HG03469 (cell line): Measurements from ENCODE around the gene SEC63.
"Not testable (repeated sequence)": the region's sequence is repeated elsewhere in the genome, so short reads cannot be mapped to it uniquely, and the experiment has no call there.

Experiments used
- ATAC-seq: cut with Tn5 transposase; IDR thresholded peaks from one replicate; pipeline ENCODE4 v1.9.1; 2021; ENCODE audit warnings: mild to moderate bottlenecking, moderate library complexity, moderate number of reproducible peaks; ENCODE audit not compliant: unreplicated experiment

Gene SEC63, protein sequence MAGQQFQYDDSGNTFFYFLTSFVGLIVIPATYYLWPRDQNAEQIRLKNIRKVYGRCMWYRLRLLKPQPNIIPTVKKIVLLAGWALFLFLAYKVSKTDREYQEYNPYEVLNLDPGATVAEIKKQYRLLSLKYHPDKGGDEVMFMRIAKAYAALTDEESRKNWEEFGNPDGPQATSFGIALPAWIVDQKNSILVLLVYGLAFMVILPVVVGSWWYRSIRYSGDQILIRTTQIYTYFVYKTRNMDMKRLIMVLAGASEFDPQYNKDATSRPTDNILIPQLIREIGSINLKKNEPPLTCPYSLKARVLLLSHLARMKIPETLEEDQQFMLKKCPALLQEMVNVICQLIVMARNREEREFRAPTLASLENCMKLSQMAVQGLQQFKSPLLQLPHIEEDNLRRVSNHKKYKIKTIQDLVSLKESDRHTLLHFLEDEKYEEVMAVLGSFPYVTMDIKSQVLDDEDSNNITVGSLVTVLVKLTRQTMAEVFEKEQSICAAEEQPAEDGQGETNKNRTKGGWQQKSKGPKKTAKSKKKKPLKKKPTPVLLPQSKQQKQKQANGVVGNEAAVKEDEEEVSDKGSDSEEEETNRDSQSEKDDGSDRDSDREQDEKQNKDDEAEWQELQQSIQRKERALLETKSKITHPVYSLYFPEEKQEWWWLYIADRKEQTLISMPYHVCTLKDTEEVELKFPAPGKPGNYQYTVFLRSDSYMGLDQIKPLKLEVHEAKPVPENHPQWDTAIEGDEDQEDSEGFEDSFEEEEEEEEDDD

DNA sequence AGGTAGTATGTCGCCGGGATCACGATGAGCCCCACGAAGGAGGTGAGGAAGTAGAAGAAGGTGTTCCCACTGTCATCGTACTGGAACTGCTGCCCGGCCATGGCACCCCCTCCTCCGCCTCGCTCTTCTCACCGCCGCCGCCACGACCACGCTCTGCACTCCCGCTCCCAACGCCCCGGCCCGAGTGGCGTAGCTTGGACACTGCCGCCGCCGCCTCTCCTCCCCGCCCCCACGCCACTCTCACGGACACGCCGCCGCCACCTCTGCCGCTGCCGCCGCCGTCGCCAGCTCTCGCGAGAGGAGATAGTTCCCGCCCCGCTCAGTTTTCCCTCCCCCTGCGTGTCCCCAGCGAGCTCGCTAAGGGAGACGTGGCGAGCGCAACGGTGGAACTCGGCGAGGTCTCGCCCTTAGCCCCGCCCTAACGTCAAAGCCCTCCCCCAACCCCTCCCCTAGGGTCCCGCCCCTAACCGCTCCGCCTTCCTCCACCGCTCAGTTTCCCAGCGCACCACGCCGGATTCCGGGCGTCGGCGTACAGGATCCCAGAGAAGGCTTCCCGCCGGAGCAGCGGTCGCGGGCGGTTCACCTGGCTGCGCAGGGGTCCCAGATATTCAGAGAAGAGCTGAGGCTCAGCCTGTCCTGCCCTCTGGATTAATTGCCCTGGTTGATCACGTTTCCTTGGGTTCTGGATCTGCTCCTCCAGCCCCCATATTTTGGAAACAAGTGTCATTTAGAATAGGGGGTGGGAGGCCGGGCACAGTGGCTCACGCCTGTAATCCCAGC lies at the start of gene SEC63:
TSS of gene SEC63 (minus strand) at position 300 of the 780 bp plus-strand sequence. CDS start at position 101, 199 bp downstream.
- ATAC-seq = peak; percentile 88

DNA sequence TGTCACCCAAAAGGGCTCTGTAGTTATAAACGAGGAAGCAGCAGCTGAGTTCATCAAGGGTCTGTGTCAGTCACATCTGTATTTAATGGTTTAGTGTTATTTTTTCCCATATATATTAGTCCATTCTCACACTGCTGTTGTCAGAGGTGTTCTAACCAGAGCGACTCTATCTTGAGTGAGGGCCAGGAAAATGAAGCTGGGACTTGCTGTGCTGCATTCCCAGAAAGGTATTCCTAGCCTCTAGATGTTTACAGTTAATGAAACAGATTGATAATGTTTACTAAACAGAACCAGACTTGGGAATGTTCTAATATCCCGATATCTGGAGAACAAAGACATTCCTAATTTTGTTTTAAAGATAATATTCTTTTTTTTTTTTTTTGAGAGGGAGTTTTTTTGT lies 48.0 kb upstream of the SEC63 start:
- ATAC-seq = no peak

GRCh38 chr6:108004861-108005260 lies 46.9 kb upstream of the SEC63 start:
- no peak for ATAC-seq

- ATAC-seq = no peak
Observed at GRCh38 chr6:108002365-108003221, 44.6 kb upstream of the SEC63 start.

- no peak for ATAC-seq
Observed at GRCh38 chr6:108001696-108002231, 43.8 kb upstream of the SEC63 start.

DNA sequence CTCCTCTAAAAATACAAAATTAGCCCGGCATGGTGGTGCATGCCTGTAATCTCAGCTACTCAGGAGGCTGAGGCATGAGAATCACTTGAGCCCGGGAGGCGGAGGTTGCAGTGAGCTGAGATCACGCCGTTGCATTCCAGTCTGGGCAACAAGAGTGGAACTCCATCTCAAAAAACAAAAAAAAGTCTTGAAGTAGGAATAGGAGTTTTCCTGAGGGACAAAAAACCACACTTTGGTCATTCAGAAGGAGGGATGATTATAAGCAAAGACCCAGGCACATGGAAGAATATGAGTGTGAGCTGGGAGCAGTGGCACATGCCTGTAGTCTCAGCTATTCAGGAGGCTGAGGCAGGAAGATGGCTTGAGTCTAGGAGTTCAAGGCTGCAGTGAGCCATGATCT lies 42.3 kb upstream of the SEC63 start:
- ATAC-seq = not testable (repeated sequence)

- no peak for ATAC-seq
Observed at GRCh38 chr6:107999341-107999740, 41.3 kb upstream of the SEC63 start.

DNA sequence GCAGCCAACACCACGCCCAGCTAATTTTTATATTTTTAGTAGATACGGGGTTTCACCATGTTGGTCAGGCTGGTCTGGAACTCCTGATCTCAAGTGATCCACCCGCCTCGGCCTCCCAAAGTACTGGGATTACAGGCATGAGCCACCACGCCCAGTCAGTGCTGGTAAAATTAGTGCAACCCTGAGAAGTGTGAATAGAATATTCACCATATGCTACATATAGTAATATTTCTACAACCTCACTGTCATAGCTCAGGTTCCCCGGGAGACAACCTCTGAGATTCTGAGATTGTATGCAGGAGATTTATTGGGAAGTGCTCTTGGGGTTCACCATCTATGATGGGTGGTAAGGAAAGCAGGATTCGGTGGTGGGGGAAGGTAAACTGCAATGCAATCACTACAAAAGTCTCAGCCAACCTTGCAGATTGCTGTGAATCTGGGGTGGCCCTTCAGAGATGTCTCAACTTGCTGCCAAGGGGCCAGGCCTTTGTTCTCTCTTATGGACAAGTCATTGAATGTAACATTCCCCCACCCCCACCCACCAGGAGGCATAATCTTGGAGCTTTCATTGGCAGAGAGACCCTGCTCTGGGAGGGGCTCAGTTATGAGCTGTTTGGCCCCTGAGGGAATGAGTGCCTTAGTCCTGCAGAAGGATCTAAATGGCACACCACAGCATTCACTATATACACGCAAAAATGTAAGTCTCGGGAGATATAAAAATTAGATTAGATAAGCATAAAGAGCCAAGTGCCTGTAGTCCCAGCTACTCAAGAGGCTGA lies 34.0 kb upstream of the SEC63 start:
- no peak for ATAC-seq

GRCh38 chr6:107991061-107991460 lies 33.1 kb upstream of the SEC63 start:
- ATAC-seq = no peak

DNA sequence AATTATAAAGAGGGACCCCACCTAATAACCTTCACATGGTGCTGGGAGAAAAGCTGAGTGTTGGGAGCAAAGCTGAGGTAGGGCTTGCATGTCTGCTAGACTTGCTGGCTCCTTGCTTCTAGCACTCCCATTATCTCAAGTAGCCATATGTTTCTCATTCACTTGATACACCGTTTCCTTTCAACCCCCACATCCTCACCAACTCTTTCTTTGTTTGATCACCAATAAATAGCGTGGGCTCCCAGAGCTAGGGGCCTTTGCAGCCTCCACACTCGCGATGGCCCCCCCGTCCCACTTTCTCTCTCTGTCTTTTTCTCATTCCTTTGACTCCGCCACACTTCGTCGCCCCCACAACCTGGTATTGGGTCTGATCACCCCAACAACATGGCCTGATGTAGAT lies 32.6 kb upstream of the SEC63 start:
- not testable (repeated sequence) for ATAC-seq

DNA sequence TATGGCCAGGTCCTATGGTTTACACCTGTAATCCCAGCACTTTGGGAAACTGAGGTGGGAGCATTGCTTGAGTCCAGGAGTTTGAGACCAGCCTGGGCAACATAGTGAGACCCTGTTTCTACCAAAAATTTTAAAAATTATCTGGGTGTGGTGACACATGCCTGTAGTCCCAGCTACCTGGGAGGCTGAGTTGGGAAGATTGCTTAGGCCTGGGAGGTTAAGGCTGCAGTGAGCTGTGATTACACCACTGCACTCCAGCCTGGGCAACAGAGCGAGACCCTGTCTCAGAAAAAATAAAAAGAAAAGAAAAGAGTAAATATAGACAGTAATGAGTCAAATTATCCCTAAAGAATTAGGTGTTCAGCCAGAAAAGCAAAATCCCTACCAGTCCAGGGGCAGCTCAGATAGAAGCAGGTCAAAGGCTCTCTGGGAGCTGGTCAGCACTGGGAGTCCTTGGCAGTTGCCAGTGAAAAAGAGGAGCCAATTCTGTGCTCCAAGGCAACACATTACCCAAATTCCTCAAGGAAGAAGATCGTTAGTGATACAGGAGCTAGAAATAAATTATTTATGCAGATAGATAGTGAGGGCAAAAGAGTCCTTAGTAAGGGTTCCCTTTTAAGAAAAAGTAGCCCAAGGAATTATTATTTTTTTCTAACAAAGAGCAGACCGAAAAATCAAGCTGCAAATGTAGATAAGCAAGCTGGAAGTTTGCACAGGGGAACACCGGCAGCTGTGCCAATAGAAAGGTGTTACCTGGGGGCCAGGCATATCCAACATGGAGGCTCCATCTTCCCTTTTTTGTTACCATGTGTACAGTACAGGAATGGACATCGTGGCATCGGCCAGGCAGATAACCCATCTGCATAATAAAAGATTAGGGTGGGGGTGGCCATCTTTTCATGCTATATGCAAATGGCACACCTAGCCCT lies 31.4 kb upstream of the SEC63 start:
- ATAC-seq = no peak

- no peak for ATAC-seq
Observed at GRCh38 chr6:107988570-107988969, 30.6 kb upstream of the SEC63 start.

DNA sequence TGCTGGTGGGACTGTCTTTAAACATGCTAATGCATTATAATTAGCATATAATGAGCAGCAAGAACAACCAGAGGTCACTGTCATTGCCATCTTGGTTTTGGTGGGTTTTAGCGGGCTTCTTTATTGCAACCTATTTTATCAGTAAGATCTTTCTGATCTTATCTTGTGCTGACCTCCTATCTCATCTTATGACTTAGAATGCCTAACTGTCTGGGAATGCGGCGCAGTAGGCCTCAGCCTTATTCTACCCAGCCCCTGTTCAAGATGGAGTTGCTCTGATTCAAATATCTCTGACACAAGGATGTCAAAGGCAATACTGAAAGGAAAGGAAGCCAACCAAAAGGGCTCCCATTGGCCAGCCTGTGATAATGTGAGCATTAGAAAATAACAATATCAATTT lies 29.8 kb upstream of the SEC63 start:
- ATAC-seq = no peak

GRCh38 chr6:107985701-107986100 lies 27.7 kb upstream of the SEC63 start:
- no peak for ATAC-seq

DNA sequence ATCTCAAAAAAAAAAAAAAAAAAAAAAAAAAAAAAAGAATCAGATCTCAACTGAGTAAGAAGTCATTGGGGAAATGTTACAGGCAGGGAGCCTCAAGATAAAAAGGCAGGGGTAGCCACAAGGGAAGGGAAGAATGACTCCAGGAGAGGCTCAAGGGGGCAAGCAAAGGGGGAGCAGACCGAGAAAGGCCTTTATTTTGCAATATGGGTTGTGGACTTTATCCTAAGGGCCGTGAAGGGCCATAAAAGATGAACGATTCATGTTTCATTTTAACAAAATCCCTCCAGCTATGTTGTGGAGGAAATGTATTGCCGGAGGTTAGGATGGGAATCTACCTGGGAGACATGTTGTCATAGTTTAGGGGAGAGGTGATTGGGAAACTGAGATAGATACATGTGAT lies 25.8 kb upstream of the SEC63 start:
- no peak for ATAC-seq

DNA sequence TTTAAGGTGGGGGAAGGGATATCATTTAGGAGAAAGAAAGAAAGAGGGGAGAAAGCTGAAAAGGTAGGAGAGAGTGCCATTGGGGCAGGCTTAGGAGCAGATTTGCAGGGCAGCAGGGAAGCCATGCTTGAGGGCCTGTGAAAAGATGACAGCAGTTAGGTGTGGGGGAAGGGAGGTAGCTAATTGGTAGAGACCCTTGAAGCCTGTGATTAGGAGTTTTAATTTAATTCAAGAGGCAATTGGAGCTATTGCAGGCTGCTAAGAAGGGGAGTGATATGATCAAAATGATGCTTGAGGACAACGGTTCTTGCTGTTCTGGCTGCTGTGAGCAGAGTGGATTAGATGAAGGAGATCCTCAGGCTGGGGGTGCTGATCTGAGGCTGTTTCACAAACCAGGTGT lies 24.5 kb upstream of the SEC63 start:
- no peak for ATAC-seq

DNA sequence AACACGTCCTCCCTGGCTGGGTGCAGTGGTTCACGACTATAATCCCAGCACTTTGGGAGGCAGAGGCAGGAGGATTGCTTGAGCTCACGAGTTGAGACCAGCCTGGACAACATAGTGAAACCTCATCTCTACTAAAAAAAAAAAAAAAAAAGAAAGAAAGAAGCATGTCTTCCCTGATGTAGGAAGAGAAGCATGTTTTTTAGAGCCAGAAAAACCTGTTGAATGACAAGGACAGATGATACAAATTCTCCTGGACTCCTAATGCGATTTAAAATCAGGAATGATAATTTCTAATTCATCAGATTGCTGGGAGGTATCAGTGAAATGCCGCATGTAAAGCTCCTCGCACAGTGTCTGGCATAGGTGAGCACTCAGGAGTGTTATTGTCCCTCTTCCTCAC lies 23.7 kb upstream of the SEC63 start:
- no peak for ATAC-seq

GRCh38 chr6:107977283-107977682 lies 19.3 kb upstream of the SEC63 start:
- no peak for ATAC-seq
